SK-MEL-5 (cell line): Measurements from ENCODE around the gene ZNF644. TPM values are rescaled to one million over a fixed set of nuclear protein-coding genes. Genes with fewer than 3 reads are reported as not detected.
"Not testable (repeated sequence)": the region's sequence is repeated elsewhere in the genome, so short reads cannot be mapped to it uniquely, and the experiment has no call there.

Experiments
- DNase-seq: peaks from one replicate; pipeline ENCODE4 v3.0.0-alpha.2; 2016; ENCODE audit warnings: low read depth, low spot score
- in situ Hi-C: cut with HindIII; loops from 2 replicates; pipeline ENCODE4 v1.10.0; 2016; ENCODE audit warnings: low sequenced_read_pairs, high pct_unique_total_duplicates, low pct_unique_long_range_greater_than_20kb
- total RNA-seq: library from RNA; depleted of rRNA; stranded (reverse); fragments of >200 nt; shearing (Covaris generic); gene quantifications from 2 replicates; pipeline ENCODE4 v1.2.3, GENCODE V29; 2014

Gene ZNF644
- total RNA-seq, 1 experiment from 2014 or later = 58.5 TPM

DNA sequence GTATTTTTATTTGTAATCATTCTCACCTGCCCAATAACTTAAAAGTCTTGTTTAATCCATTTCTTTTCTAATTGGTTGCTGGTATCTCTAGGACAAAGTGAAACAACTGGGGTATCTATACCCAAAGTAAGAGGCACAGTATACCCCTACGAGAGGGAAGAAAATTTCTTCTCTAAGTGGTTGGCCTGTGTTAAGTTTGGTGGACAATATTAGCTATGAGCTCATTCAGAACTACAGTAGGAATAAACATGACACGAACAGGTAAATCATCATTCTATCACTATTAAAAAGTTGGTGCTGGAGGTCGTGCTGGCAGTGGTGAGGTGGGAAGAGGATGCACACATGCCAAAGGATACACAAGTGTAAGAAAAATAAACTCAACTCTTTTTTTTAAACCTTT lies 99.6 kb downstream of the ZNF644 start:
- no peak for DNase-seq
- in situ Hi-C loops = no loop called here

DNA sequence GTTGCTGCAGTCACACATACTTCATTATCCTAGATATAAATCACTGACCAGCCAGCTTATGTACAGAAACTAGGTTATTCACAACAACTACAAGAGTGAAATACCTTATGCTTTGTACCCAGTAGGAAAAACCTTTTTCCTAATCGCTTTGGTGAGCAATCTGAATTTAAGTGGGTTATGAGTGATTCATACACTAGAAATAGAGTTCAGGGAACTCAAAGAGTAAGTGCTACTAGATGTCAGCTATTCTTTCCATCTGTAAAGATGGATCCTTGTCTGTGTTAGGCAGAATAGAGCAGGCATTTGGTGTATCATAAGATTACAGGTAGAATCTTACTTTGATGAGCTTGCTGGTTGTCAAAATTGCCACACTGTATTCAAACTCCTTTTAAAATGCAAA lies 101.9 kb downstream of the ZNF644 start:
- in situ Hi-C loops = no loop called here
- no peak for DNase-seq

DNA sequence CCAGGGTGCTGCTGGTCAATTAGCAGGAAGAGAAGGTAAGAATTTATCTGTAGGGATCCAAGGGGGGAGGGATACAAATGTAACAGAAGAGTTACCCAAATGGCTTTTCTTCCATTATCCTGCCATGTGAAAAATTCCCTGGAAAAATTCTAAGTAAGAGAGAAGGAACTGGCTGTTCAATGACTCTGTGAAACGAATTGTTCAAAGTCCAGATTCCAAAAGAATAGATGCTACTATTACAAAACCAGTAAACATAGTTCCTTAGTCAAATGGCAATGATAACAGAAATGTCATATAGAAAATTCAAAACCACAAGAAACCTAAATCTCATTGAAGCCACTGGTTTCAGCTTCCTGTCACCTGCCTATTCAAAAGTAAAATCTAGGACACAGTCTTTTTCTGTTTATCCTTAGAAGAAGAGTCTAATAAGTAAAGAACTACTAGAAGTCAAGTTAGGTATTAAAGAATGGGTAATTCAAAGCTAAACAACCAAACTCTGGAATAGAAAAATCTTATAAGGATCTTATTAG lies 102.6 kb downstream of the ZNF644 start:
- in situ Hi-C loops = no loop called here
- DNase-seq = no peak

DNA sequence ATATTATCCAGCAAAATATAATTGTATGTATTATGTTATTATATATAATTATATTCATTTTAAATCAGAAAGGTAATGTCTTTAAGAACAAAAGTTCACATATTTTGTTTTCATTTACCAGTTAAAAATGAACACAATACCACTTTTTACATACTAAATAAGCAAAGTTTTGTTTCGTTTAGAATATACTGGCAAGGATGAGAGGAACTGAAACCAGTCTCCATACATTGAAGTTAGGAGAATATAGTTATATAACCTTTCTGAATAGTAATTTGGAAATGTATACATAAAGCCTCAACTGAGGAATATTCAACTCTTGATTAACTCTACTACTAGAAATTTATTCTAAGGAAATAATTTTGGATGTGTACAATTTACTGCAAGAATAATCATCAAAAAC lies 110.5 kb downstream of the ZNF644 start:
- in situ Hi-C loops = no loop called here
- DNase-seq = no peak

DNA sequence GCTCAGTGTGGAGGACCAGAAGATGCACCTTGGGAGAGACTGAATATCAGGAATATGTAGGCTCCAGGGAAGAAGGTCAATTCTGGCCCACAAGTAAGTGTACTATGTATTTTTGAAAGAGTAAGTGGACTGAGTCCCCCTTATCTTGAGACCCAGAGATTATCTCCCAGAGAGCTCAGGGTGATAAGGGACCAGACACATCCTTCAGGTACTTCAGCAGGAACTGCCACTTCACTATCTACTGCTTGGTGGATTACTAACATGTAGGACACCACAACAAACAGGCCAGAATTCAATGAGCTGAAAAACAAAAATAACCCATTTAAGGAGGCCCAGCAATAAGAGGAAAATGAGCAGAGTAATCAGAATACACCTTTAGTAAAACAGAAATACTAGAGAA lies 119.2 kb downstream of the ZNF644 start:
- in situ Hi-C loops = no loop called here
- no peak for DNase-seq

DNA sequence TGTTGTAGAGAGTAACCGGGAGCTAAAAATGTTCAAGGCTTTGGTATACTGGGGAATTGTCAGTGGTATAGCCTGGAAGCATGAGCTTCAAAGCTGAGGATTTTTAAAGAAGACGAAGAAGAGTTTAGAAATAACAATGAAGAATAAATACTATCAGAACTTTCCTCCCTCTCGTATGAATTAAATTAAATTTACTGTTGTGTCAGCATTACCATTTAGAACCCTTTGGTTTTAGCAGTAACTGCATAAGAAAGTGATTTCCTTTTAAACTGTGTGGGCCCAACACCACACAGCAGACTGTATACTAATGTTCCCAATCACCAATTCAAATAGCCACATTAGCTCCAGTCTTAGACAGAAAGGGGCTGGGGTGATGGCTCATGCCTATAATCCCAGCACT lies 122.6 kb downstream of the ZNF644 start:
- in situ Hi-C loops = no loop called here
- no peak for DNase-seq

DNA sequence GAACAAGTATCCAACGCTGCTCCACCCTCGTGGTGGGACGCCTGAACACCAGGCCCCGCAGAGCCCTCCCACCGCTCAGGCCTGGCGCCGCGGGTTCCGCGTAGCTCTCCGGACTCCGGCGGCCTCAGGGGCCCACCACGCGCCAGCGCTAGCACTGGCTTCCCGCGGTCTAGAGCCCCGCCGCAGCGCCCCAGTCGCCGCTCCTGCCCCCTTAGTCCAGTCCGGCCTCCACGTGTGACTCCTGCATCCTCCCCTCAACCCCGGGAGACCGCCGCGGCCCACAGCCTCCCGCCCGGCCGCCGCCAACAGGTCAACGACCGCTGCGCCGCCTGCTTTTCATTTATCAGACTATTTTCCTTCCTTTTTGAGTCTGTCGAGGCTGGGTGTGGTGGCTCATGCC lies 128.2 kb downstream of the ZNF644 start:
- in situ Hi-C loops, DNase-seq: not testable (repeated sequence)

DNA sequence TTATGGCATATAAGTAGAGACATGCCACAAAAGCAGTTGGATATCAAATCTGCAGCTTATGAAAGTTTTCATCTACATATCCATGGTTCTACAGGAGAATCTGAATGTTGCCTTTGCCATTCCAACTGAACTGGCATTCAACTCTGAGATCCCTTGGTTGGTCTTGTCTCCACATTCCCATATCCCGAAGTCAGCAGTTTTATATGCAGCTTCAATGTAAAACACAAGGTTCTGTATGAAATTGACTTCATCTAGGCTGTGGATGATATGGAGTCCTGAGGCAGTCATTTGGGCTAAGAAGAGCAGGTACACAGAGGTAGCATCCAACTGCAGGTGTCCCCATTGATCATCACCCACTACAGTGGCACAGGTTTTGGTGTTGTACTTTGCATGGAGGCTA lies 129.0 kb downstream of the ZNF644 start:
- DNase-seq, in situ Hi-C loops: not testable (repeated sequence)

DNA sequence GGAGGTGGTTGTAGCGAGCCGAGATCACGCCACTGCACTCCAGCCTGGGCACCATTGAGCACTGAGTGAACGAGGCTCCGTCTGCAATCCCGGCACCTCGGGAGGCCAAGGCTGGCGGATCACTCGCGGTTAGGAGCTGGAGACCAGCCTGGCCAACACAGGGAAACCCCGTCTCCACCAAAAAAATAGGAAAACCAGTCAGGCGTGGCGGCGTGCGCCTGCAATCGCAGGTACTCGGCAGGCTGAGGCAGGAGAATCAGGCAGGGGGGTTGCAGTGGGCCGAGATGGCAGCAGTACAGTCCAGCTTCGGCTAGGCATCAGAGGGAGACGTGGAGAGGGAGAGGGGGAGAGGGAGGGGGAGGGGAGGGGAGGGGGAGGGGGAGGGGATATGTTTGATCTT lies 129.6 kb downstream of the ZNF644 start:
- in situ Hi-C loops, DNase-seq: not testable (repeated sequence)

DNA sequence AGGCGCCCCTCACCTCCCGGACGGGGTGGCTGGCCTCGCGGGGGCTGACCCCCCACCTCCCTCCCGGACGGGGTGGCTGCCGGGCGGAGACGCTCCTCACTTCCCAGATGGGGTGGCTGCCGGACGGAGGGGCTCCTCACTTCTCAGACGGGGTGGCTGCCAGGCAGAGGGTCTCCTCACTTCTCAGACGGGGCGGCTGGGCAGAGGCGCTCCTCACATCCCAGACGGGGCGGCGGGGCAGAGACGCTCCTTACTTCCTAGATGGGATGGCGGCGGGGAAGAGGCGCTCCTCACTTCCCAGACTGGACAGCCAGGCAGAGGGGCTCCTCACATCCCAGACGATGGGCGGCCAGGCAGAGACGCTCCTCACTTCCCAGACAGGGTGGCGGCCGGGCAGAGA lies 130.1 kb downstream of the ZNF644 start:
- in situ Hi-C loops = not testable (repeated sequence)

DNA sequence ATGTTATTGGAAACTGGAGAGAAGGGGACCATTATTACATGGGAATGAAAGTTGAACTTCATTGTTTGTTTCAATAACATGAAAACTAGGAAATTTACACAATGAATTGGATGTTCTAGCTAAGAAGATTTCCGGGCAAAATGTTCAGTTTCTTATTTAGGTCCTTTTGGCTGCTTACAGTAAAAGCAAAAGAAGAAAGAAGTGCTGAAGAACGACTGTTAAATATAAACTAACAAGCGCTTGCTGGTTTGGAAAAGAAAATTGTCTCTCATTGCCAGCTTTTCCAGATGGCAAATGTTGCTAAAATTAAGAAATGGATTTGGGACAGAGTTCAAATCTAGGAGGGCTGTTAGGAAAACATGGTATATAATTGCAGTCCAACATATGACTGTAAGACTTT lies 139.6 kb downstream of the ZNF644 start:
- no peak for DNase-seq
- in situ Hi-C loops = no loop called here

More for the DNA sequence above, 130.1 kb downstream of the ZNF644 start:
- DNase-seq = not testable (repeated sequence)

DNA sequence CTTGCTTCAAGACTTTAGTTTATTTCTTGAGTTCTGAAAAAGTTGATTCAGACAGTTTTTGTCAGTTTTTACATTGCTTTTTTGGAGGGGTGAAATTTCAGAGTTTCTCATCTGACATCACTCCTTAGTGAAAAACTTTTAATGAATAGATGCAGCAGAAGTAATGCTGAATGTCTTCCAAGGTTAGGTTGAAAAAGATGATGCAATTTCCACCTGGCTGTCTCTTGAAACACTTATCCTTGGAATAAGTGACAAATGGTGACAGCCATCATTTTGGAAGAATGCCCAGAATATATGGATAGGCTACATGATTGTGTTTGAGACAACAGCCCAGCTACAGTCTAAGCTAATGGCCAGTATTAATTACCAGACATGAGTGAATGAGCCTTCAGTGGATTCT lies 140.8 kb downstream of the ZNF644 start:
- DNase-seq = no peak
- in situ Hi-C loops = no loop called here

DNA sequence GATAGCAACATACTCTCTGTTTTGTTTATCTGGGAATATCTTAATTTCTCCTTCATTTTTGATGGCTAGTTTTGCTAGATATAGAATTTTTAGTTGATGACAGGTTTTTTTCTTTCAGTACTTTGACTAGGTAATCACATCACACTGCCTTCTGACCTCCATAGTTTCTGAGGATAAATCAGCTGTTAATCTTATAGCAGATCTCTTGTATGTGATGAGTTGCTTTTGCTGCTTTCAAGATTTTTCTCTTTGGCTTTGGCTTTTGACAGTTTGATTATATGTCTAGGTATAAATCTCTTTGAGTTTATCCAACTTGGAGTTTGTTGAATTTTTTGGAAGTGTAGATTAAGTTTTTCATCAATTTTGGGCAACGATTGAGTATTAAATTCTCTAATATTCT lies 142.6 kb downstream of the ZNF644 start:
- DNase-seq = peak; percentile 10
- in situ Hi-C loops = no loop called here

DNA sequence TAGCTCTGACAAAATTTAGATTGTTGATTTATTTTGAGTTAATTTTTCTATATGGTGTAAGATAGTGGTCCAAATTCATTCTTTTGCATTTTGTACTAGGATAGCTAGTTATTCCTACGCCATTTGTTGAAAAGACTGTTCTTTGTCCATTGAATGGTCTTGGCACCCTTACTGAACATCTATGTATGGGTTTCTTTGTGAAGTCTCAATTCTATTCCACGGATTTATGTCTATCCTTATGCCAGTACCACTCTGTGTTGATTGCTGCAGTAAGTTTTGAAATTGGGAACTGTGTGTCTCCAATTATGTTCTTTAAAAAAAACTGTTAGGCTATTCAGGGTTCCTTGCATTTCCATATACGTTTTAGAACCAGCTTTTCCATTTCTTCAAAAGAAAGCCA lies 145.7 kb downstream of the ZNF644 start:
- in situ Hi-C loops = no loop called here
- peak; percentile 9 for DNase-seq
